Measurements from ENCODE around the gene SCG3.
A peak's percentile ranks its signal among the peaks of the same experiment; 100 is the strongest.
"Not testable (repeated sequence)": the region's sequence is repeated elsewhere in the genome, so short reads cannot be mapped to it uniquely, and the experiment has no call there.

The SCG3 gene

DNA sequence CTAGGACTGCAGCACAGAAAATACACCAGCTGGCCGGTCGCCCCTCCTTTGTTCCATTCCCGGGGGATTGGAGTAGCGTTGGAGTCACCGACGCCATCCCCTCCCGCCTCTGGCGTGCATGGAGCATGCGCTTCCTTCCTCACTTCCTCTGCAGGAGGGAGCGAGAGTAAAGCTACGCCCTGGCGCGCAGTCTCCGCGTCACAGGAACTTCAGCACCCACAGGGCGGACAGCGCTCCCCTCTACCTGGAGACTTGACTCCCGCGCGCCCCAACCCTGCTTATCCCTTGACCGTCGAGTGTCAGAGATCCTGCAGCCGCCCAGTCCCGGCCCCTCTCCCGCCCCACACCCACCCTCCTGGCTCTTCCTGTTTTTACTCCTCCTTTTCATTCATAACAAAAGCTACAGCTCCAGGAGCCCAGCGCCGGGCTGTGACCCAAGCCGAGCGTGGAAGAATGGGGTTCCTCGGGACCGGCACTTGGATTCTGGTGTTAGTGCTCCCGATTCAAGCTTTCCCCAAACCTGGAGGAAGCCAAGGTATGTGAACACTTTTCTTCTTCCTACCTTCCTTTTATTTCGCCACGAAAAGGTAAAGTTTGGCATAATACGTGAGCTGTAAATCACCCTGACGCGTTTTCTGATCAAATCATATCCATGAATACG is at the start of gene SCG3:
Gene SCG3 (plus strand): TSS at position 201 of the 661 bp plus-strand sequence. CDS start 253 bp downstream, at position 454.
- no peak for DNase-seq (ENCODE audit: low spot score)

DNA sequence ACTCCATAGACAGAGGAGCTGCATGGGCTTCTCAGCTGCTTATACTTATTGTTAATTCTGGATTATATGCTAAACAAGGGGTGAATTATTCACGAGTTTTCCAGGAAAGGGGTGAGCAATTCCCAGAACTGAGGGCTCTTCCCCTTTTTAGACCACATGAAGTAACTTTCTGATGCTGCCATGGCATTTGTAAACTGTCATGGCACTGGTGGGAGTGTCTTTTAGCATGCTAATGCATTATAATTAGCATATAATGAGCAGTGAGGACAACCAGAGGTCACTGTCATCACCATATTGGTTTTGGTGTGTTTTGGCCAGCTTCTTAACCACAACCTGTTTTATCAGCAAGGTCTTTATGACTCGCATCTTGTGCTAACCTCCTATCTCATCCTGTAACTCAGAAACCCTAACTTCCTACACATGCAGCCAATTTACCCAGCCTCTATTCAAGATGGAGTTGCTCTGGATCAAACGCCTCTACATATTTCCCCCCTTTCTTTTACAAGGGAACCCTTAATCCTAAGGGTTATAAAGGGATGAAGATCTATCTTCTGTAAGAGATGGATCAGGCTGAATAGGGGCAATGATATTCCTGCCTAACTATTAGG is 46.6 kb upstream of the SCG3 start:
- DNase-seq (ENCODE audit: low spot score) = no peak

DNA sequence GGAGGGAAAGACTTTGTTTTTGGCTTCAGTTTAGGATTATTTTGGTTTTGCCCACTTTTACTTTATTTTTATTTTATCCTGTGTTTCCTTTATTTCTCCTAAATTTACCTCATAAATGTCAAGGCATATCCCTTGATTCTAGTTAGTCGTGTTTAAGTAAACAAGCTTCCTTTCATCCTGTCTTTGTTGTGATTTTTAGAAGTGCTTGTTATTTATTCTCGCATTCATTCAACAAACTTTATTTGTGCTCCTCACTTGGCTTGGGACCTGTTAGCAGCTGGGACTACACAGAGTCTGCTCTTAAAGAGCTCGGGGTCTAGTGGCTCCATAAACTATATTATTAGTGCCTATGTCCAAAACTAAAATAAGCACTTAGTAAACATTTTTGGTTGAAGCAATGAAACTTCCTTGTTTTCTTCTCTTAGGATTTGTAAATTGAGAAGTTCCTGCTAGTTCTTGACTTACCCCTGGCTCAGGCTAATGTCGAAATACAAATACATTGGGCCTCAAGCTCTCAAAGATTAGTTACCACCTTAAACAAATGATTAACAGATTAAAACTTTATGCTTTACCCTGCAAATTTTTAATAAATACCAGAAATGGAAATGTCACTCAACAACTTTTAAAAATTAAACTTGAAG is 39.7 kb upstream of the SCG3 start:
- no peak for DNase-seq (ENCODE audit: low spot score)

DNA sequence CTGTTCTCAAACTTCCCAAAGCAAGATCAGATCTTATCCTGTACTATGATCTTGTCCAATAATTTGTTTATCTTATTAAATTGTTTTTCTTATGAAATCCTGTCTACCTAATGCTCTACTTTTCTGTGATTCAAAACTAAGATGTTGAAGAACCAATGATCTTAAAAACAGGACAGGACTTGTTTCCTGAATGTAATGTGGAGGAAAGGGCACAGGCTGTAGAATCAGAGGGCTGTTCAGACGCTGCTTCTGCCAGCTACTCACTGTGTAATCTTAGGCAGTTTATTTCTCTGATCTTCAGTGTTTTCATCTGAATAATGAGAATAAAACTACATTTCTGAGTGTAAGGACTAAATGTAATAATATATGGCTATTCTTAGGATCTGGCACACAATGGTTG is 38.6 kb upstream of the SCG3 start:
- no peak for DNase-seq (ENCODE audit: low spot score)

DNA sequence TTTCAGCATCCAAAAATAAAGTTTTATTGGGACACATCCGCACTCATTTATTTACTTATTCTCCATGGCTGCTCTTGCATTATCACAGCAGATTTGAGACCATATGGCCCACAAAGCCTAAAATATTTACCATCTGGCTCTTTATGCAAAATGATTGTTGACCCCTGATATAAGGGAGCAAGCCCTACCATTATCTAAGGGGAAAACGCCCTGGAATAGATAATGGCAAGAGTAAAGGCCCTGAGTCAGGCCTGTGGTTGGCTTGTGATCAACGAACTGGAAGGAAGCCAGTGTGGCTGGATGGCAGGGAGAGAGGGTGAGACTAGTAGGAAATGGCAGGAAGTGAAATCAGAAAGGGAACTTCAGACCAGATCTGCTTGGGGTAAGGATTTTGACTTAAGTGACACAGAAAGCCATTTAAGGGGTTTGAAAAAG is 34.2 kb upstream of the SCG3 start:
- DNase-seq (ENCODE audit: low spot score) = peak; percentile 14

DNA sequence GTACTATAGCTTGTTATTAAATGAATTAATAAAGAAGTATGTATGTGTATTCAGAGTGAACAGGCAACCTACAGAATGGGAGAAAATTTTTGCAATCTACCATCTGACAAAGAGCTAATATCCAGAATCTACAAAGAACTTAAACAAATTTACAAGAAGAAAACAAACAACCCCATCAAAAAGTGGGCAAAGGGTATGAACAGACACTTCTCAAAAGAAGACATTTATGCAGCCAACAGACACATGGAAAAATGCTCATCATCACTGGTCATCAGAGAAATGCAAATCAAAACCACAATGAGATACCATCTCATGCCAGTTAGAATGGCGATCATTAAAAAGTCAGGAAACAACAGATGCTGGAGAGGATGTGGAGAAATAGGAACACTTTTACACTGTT is 33.2 kb upstream of the SCG3 start:
- DNase-seq (ENCODE audit: low spot score) = not testable (repeated sequence)

DNA sequence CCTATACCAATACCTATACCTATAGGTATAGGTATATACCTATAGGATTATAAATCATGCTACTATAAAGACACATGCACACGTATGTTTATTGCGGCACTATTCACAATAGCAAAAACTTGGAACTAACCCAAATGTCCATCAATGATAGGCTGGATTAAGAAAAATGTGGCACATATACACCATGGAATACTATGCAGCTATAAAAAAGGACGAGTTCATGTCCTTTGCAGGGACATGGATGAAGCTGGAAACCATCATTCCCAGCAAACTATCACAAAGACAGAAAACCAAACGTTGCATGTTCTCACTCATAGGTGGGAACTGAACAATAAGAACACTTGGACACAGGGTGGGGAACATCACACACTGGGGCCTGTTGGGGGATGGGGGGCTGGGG is 32.7 kb upstream of the SCG3 start:
- DNase-seq (ENCODE audit: low spot score) = not testable (repeated sequence)

DNA sequence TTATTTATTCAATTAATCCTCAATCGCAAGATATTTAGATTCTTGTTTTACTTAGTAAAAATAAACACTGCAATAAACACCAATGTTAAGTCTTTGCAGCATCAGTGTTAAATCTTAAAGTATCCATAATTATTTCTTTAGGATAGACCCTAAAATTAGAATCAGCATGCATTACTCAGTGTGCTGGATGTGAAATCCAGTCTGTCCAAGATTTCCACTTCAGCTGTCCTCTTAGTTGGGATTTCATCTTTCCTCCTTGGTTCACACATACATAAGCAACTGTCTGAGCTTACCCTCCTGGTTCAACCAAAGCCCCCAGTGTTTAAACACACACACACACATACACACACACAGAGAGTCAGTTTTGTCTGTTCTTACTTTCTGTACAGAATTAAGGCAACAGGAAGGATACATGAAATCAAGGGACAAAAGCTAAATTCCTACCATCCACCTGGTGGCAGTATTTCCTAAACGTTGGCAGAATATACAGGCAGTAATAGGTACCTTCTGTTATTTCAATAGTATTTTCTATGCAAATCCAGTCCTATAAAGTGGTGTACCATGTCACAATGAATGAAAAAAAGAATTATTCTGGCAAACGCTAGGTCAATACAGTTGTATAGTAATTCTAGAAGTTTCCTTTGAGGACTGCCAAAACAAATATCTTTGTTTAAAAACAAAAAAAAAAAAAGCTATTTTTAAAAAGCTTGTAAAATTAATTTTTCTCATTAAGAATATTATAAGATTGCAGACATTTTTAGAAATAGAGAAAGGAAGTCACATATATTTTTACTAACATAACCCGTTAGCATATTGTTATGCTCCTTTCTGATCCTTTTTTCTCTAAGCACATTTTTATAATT is 31.4 kb upstream of the SCG3 start:
- DNase-seq (ENCODE audit: low spot score) = peak; percentile 87

DNA sequence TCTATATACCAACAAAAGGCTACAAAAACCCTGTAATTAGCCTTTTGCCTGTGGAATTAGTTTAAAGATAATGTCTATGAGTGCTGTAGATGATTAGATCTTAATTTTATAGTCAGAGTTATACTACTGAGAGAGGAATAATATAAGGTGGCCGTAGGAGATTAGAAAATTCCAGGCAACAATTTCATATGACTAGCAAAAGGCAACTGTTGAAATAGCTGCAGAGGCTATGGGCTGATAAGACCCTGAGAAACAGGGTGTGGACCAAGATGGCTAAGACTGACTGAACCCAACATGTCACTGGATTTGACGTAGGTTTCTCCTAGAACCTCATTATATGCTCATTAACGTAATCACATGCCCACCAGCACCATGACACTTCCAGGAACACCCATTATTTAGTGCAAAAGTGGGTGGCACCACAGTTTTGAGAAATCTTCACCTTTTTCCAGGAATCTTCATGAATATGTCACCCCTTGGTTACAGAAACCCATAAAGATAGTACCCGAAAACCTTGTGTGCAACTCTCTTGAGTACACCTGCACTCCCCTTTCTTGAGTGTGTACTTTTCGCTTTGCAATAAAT is 29.1 kb upstream of the SCG3 start:
- no peak for DNase-seq (ENCODE audit: low spot score)

DNA sequence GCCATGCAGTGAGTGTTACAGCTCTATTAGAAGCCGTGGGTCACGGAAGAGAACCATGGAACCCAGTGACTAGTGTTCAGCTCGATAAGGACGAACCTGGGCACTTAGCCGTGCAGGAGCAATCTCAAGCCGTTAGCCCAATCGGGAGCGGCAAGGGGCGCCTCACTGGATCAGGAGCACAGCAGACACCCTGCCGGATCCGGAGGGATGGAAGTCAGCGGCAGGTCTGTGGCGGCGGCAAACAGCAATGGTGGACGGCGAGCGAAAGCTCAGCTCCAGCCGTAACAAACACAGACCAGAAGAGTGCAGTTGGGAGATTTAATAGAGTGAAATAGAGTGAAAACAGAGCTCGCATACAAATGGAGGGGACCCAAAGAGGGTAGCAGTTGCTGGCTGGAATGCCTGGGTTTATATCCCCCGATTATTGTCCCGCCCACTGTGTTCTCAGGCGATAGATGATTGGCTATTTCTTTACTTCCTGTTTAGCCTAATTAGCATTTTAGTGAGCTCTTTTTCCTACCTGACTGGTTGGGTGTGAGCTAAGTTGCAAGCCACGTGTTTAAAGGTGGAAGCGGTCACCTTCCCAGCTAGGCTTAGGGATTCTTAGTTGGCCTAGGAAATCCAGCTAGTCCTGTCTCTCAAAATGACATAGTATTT is 25.8 kb upstream of the SCG3 start:
- DNase-seq (ENCODE audit: low spot score) = peak; percentile 37

DNA sequence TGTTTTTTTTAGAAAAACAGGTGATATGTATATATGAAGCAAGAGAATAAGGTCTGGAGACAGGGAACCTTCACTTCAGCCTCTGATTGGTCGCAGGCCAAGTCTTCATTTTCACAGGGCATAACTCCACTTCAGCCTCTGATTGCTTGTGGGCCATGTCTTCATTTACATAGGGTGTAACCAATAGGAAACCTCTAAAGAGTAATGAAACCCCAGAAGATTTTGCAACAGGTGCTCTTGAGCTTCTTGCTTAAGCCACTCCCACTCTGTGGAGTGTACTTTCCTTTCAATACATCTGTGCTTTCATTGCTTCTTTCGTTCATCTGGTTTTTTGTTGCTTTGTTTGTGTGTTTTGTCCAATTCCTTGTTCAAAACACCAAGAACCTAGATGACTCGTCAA is 22.6 kb upstream of the SCG3 start:
- peak; percentile 46 for DNase-seq (ENCODE audit: low spot score)

DNA sequence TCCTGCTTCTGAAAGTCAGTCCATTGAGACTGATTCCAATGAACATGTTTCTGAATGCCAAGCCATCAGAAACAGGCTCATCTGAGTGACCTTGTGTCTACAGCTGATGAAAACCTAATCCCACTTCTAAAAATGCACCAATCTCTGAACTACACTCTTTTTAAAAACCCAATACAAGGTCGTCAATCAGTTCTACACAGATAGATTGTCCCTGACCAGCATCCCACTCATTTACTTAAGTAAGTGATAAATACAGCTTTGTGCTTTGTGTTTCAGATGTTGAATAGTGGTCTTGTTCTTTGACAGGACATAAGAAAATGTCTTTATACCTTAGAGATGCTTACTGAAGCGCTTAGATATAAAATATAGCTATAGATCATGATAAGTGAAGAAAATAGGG is 20.2 kb upstream of the SCG3 start:
- no peak for DNase-seq (ENCODE audit: low spot score)

DNA sequence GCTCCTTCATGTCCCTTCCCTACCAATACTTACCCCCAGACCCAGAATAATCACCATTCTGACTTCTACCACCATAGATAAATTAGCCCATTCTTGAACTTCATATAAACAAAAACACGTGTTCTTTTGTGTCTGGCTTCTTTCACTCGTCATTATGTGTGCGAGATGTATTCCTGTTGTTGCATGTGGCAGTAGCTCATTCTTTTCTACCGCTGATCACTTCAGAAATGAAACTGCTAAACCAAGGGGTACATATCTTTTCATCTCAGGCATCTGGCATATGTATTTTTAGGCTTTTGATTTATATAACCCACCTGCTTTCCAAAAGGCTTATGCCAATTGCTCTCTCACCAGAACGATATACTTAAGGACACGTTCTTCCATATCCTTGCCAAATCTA is 13.8 kb upstream of the SCG3 start:
- DNase-seq (ENCODE audit: low spot score) = no peak

DNA sequence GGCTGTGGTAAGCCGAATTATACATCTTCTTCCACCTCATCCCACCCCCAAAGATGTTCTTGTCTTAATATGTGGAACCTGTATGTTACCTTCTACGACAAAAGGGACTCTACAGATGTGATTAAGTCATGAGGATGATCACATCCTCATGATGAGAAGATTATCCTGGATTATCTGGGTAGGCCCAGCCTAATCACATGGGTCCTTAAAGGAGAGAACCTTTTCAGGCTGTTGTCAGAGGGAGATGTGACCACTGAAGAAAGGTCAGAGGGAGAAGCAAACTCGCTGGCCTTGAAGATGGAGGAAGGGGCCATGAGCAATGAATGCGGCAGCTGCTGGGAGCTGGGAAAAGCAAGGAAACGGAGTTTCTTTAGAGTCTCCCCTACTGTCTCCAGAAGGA is 12.9 kb upstream of the SCG3 start:
- DNase-seq (ENCODE audit: low spot score) = no peak

DNA sequence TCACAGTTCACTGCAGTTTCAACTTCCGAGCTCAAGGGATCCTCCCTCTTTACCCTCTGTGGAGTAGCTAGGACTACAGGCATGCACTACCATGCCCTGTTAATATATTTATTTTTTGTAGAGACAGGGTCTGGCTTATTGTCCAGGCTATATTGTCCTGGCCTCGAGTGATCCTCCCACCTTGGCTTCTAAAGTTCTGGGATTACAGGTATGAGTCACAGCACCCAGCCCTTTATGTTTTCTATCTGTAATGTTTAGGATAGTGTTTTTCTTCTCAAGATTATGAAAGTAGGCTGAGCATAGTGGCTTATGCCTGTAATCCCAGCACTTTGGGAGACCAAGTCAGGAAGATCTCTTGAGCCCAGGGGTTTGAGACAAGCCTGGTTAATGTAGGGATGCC is 11.9 kb upstream of the SCG3 start:
- DNase-seq (ENCODE audit: low spot score) = no peak

DNA sequence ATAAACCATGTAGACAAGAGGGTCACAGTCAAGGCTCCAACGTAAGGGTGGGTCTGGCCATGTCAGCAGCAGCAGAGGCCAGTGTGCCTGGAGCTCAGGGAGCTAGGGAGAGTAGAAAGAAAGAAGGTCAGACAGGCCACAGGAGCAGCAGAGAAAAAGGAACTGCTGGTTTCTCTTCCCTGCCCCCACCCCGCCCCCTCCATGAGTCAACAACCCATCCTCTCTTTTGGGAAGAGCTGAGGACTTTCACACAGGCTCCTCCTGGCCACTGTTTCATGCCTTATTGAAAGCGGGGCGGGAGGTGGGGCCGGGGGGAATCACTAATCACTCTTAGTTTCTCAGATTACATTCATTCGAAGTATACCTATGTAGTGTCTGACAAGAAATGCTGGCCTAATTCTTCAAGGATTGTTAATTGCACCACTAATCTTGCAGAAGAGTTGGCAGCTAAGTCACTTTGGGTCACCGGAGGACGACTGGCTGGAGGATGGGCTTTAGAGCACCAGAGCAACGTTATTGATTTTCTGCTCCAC is 9.1 kb upstream of the SCG3 start:
- DNase-seq (ENCODE audit: low spot score) = no peak

DNA sequence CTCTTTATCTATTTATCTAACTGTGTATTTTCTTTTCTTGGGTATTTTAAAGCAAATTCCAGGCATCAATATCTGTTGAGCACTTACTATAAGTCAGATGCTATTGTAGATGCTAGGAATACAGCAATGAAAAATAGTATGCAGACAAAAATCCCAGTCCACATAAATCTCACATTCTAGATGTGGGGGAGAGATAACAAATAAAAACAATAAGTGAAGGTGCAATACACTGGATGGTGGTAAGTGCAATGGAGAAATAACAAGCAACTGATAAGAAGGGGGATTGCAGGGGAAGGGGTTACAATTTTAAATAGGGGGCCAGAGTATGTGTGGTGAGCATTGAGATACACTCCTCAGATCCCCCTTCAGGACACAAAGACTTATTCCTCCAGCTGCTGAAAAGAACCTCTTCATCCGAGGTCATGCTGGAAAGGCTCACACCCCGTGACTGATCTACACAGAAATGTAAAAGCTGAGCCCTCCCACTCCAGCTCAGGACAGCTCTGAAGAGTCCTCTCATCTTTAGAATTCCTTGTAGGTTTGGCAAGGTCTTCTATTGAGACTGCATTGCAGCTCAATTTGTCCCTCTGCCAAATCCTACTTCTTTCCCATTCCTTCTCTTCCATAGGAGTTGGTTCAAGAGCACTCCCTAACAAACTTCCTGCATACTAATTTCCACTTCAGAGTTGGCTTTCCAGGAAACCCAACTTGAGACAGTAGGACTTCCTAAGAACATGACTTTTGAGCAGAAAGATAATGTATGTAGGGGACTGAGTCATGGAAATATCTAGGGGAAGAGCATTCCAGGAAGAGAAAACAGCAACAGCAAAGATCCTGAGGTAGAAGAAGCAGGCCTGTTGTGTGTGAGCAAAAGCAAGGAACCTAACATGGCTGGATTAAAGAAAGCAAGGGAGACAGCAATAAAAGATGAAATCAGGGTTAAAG is 8.1 kb upstream of the SCG3 start:
- DNase-seq (ENCODE audit: low spot score) = no peak

DNA sequence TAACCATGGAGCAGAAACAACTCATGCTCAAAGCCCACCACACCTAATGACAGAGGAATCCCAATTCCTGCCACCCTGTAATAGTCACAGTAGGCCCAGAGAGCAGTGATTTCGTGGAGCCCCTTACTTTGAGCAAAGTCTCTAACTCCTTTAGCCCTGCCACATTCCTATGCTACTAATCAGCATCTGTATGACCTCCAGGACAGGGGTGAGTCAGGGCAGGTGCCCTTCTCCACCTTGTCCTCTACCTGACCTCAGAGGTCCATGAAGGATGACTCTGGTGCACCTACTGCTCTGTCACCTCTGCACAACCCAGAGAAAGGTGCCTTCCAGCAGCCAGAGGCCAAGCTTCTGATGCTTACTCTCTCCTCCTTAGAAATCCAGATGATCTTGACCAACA is 6.1 kb upstream of the SCG3 start:
- DNase-seq (ENCODE audit: low spot score) = no peak

DNA sequence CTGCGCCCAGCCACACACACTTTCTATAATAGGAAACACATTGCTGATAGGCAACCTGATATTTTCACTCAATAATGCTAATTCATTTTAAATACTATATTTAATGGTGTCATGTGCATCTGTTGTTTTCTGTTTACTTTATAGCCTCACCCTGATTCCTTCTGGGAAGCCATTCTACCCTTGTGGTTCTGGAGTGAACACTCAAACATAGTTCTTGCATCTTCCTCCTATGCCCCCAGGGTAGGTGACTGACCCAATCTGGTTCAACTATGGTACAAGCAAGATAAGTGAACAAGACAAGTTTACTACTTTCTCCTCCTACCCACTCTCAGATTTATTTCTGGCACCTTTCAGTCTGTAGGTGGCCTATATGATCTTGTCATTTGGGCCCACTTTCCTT is 4.3 kb upstream of the SCG3 start:
- DNase-seq (ENCODE audit: low spot score) = no peak

DNA sequence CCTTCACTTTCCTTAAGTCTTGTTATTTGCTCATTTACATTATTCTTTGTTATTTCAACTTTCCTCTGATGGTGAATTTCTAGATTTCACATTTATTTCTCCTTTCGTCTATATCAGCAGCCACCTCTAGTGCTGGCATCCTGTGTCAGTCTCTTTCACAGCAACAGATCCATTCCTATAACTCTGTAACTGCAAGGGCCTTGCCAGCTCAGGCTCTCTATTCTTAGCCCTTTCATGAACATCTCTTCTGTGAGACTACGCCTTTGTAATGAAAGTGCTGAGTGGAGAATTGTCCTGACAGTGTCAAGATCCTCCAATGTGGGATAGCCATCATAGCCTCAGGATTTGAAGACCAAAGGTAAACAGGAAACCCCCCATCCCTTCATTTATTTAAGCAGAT is 3.9 kb upstream of the SCG3 start:
- no peak for DNase-seq (ENCODE audit: low spot score)
